MM.1S (cell line): ENCODE data around the gene TTLL4.

Experiments
- CTCF ChIP-seq: fragments of 300-600 bp; sonication (generic); IDR thresholded peaks from 2 replicates; pipeline ENCODE4 v1.5.1; 2016; ENCODE audit warnings: antibody characterized with exemption, low read length, mixed read lengths
- EZH2 ChIP-seq: fragments of 300-600 bp; sonication (generic); optimal IDR thresholded peaks from 2 replicates; pipeline ENCODE3; 2017; ENCODE audit warnings: low read depth, mild to moderate bottlenecking, antibody characterized with exemption, low read length, mixed read lengths

- no peak for TF ChIP-seq CTCF
- no peak for TF ChIP-seq EZH2
Measured at GRCh38 chr2:218713922-218714321, 3.3 kb downstream of the TTLL4 start.
